Measurements from ENCODE around the gene PLA2G4E.

The PLA2G4E gene

DNA sequence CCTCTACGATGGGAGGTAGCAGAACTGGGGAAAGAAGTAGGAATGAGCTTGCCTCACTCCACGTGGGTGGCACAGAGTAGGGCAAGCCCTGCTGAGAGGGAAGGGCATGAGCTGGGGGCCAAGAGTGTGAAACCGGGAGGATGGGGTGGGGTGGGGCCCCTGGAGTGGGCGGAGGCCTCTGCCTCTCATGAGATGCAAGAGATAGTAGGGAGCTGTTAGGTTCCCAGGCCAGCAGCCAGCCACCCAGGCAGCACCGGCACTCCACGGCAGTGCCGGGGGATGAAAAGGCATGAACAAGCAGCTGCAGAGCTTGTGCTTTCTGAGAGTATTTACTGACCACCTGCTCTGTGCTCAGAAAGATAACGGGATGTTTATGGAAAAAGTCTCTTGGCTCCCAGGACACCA lies 24.4 kb upstream of the PLA2G4E start:
- TF ChIP-seq ARNT (IDR thresholded peaks at IDR 0.05) (no peak), FOXK2 (IDR thresholded peaks at IDR 0.05) (no peak), SP1 (IDR thresholded peaks at IDR 0.05) (no peak), ZNF384 (IDR thresholded peaks at IDR 0.05) (no peak), HDGF (IDR thresholded peaks at IDR 0.05; ENCODE audit: borderline replicate concordance) (no peak), CTBP1 (IDR thresholded peaks at IDR 0.05; ENCODE audit: borderline replicate concordance) (no peak), TARDBP (IDR thresholded peaks at IDR 0.05) (no peak), NFRKB (IDR thresholded peaks at IDR 0.05) (no peak), FOXM1 (IDR thresholded peaks at IDR 0.05; ENCODE audit: borderline replicate concordance) (no peak), SUZ12 (IDR thresholded peaks at IDR 0.05) (no peak), FOXA1 (IDR thresholded peaks at IDR 0.05) (no peak), BHLHE40 (IDR thresholded peaks at IDR 0.05; ENCODE audit: borderline replicate concordance) (no peak)
- POLR2A ChIA-PET: no interaction called here
- CTCF ChIA-PET: no interaction called here
- DNase-seq (ENCODE audit: extremely low spot score): no peak

DNA sequence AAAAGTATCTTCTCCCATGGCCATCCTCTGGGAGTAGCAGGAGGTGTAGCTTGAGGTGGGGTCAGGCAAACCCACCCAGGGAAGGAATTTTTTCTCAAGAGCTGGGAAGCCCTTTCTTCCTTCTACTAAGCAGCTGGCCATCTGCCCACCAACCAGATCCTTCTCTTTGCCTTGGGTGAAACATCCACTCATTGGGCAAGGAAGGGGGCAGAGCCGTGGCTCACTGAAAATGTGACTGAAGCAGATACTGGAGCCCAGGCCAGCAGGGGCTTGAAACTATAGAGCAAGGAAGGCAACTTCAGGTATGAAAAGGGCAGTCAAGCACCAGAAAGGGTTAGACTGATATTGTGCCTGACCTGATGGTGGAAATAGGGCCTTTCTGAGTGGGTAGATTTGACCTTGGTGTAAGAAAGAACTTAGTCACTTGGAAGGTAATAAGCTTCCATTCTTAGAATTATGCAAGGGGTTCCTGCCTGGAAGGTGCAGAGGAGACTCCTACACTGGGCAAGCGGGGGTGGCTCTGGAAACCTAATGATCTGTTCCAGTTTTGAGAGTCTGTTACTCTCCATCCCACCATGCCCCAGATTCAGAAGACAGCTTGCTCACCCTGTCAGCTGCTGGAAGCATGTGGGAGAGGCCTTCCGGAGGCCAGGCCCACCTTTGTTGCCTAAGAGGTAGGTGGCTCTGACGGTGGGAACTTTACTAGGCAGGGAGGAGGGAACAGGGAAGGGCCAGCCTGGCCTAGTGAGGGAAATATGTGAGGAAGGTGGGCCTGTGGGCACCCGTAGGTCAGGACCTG lies 22.0 kb upstream of the PLA2G4E start:
- no peak for DNase-seq (ENCODE audit: extremely low spot score)
- ChIA-PET CTCF (no interaction called here), POLR2A (no interaction called here)
- TF ChIP-seq BHLHE40 (IDR thresholded peaks at IDR 0.05; ENCODE audit: borderline replicate concordance) (no peak), LEF1 (IDR thresholded peaks at IDR 0.05; ENCODE audit: borderline replicate concordance) (no peak), CTBP1 (IDR thresholded peaks at IDR 0.05; ENCODE audit: borderline replicate concordance) (no peak), FOXM1 (IDR thresholded peaks at IDR 0.05; ENCODE audit: borderline replicate concordance) (no peak), L3MBTL2 (conservative IDR thresholded peaks at IDR 0.05) (no peak), SP1 (IDR thresholded peaks at IDR 0.05) (no peak), SUZ12 (IDR thresholded peaks at IDR 0.05) (no peak), FOXK2 (IDR thresholded peaks at IDR 0.05) (no peak)

DNA sequence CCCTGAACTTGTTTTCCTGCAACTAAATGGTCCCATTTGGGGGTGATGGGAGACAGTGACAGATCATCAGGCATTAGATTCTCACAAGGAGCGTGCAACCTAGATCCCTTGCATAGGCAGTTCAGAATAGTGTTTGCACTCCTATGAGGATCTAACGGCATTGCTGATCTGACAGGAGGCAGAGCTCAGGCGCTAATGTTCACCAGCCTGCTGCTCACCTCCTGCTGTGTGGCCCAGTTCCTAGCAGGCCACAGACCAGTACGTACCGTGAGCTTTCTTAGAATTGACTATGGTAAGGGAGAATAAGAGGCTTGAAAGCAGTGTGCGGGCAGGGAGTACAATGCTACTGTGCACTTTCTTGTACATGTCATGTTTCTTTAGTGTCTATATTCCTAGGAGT lies 17.6 kb upstream of the PLA2G4E start:
- ChIA-PET CTCF (no interaction called here), POLR2A (no interaction called here)
- no peak for DNase-seq (ENCODE audit: extremely low spot score)
- TF ChIP-seq ZNF384 (IDR thresholded peaks at IDR 0.05): no peak
- no peak for TF ChIP-seq HDGF (IDR thresholded peaks at IDR 0.05; ENCODE audit: borderline replicate concordance)
- TF ChIP-seq TARDBP (IDR thresholded peaks at IDR 0.05): no peak
- TF ChIP-seq, protein P1, sequence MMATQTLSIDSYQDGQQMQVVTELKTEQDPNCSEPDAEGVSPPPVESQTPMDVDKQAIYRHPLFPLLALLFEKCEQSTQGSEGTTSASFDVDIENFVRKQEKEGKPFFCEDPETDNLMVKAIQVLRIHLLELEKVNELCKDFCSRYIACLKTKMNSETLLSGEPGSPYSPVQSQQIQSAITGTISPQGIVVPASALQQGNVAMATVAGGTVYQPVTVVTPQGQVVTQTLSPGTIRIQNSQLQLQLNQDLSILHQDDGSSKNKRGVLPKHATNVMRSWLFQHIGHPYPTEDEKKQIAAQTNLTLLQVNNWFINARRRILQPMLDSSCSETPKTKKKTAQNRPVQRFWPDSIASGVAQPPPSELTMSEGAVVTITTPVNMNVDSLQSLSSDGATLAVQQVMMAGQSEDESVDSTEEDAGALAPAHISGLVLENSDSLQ (IDR thresholded peaks at IDR 0.05): no peak
- no peak for TF ChIP-seq CTBP1 (IDR thresholded peaks at IDR 0.05; ENCODE audit: borderline replicate concordance)
- TF ChIP-seq FOXA1 (IDR thresholded peaks at IDR 0.05): no peak
- no peak for TF ChIP-seq ARNT (IDR thresholded peaks at IDR 0.05)
- no peak for TF ChIP-seq SP1 (IDR thresholded peaks at IDR 0.05)
- no peak for TF ChIP-seq FOXM1 (IDR thresholded peaks at IDR 0.05; ENCODE audit: borderline replicate concordance)
- TF ChIP-seq ELF4 (IDR thresholded peaks at IDR 0.05): no peak
- TF ChIP-seq BHLHE40 (IDR thresholded peaks at IDR 0.05; ENCODE audit: borderline replicate concordance): no peak
- no peak for TF ChIP-seq L3MBTL2 (conservative IDR thresholded peaks at IDR 0.05)
- TF ChIP-seq LEF1 (IDR thresholded peaks at IDR 0.05; ENCODE audit: borderline replicate concordance): no peak
- TF ChIP-seq FOXK2 (IDR thresholded peaks at IDR 0.05): no peak
- no peak for TF ChIP-seq NFRKB (IDR thresholded peaks at IDR 0.05)
- TF ChIP-seq SUZ12 (IDR thresholded peaks at IDR 0.05): no peak

DNA sequence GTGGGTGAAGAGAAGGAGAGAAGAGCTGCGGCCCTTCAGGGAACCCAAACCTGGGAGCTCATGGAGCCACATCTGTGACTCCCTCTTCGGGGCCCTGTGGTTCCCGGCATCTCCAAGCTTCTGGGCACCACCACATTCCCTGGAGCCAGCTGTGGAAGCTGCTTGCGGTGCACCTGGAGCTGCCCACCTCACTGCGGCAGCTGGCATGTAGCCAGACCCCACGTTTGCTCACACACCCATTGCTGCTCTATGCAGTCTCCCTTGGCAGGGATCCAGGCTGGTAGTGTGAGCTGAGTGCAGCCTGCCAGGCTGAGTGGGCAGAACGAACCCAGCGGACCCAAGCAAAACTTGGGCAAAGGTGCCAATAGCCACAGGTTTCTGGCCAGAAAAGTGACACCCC lies 16.8 kb upstream of the PLA2G4E start:
- POLR2A ChIA-PET: no interaction called here
- no peak for DNase-seq (ENCODE audit: extremely low spot score)
- CTCF ChIA-PET: no interaction called here
- TF ChIP-seq FOXM1 (IDR thresholded peaks at IDR 0.05; ENCODE audit: borderline replicate concordance) (no peak), SUZ12 (IDR thresholded peaks at IDR 0.05) (no peak), ELF4 (IDR thresholded peaks at IDR 0.05) (no peak), ZNF384 (IDR thresholded peaks at IDR 0.05) (no peak), NFRKB (IDR thresholded peaks at IDR 0.05) (no peak), BHLHE40 (IDR thresholded peaks at IDR 0.05; ENCODE audit: borderline replicate concordance) (no peak), ARNT (IDR thresholded peaks at IDR 0.05) (no peak), SP1 (IDR thresholded peaks at IDR 0.05) (no peak), CTBP1 (IDR thresholded peaks at IDR 0.05; ENCODE audit: borderline replicate concordance) (no peak), L3MBTL2 (conservative IDR thresholded peaks at IDR 0.05) (no peak)
- TF ChIP-seq, protein P1 (IDR thresholded peaks at IDR 0.05): no peak

DNA sequence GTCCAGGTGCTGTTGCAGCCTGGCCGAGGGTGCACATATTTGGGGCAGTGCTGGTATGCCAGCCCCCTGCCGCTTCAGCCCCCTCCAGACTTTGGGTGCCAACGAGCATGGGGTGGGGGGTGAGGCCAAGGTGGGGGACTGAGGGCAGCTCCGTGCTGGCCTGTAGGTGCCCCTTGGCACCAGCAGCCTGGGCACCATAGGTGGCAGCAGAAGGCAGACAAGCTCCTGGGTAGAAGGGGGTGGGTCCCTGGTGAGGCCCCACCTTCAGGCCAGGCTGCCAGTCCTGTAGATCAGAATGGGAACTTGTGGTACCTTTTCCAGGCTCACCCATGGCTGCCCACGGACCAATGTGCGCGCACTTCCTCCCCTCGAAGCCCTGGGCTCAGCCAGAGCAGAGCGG lies 16.1 kb upstream of the PLA2G4E start:
- ChIA-PET POLR2A (no interaction called here), CTCF (no interaction called here)
- DNase-seq (ENCODE audit: extremely low spot score): no peak
- TF ChIP-seq HDGF (IDR thresholded peaks at IDR 0.05; ENCODE audit: borderline replicate concordance): no peak
- no peak for TF ChIP-seq ELF4 (IDR thresholded peaks at IDR 0.05)
- no peak for TF ChIP-seq ARNT (IDR thresholded peaks at IDR 0.05)
- no peak for TF ChIP-seq BHLHE40 (IDR thresholded peaks at IDR 0.05; ENCODE audit: borderline replicate concordance)
- no peak for TF ChIP-seq ZNF384 (IDR thresholded peaks at IDR 0.05)
- TF ChIP-seq SP1 (IDR thresholded peaks at IDR 0.05): no peak
- TF ChIP-seq SUZ12 (IDR thresholded peaks at IDR 0.05): no peak
- TF ChIP-seq TARDBP (IDR thresholded peaks at IDR 0.05): no peak
- TF ChIP-seq NFRKB (IDR thresholded peaks at IDR 0.05): no peak
- no peak for TF ChIP-seq FOXA1 (IDR thresholded peaks at IDR 0.05)
- TF ChIP-seq CTBP1 (IDR thresholded peaks at IDR 0.05; ENCODE audit: borderline replicate concordance): no peak
- TF ChIP-seq L3MBTL2 (conservative IDR thresholded peaks at IDR 0.05): no peak
- TF ChIP-seq, protein P1 (IDR thresholded peaks at IDR 0.05): no peak
- no peak for TF ChIP-seq LEF1 (IDR thresholded peaks at IDR 0.05; ENCODE audit: borderline replicate concordance)
- TF ChIP-seq FOXM1 (IDR thresholded peaks at IDR 0.05; ENCODE audit: borderline replicate concordance): no peak
- no peak for TF ChIP-seq FOXK2 (IDR thresholded peaks at IDR 0.05)
